ENCODE data around the gene HERC5.
"Not testable (repeated sequence)": the region's sequence is repeated elsewhere in the genome, so short reads cannot be mapped to it uniquely, and the experiment has no call there.

Gene HERC5

GRCh38 chr4:88456670-88457306 is at the start of gene HERC5:
TSS of gene HERC5 (plus strand) at chr4:88457119. CDS start at chr4:88457270, 151 bp downstream.
- peak; percentile 68 to 91 for DNase-seq

DNA sequence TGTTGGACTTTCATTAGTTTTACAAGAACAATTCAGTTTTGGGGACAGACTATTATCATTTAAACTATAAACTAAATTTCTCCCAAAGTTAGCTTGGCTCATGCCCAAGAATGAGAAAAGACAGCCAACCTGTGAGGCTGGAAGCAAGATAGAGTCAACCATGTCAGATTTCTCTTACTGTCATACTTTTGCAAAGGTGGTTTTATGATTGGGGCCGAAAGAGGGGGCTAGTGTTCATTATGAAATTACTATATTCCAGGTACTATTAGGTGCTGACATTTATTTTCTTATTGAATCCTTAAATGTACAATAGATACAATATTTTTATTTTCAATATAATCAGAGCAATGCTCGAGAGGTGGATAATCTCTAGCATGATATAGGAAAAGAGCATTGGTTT is 47.7 kb upstream of the HERC5 start:
- no peak for DNase-seq

- no peak for DNase-seq
Measured at GRCh38 chr4:88409789-88410188, 47.1 kb upstream of the HERC5 start.

GRCh38 chr4:88411491-88412096 is 45.3 kb upstream of the HERC5 start:
- DNase-seq, result no peak

DNA sequence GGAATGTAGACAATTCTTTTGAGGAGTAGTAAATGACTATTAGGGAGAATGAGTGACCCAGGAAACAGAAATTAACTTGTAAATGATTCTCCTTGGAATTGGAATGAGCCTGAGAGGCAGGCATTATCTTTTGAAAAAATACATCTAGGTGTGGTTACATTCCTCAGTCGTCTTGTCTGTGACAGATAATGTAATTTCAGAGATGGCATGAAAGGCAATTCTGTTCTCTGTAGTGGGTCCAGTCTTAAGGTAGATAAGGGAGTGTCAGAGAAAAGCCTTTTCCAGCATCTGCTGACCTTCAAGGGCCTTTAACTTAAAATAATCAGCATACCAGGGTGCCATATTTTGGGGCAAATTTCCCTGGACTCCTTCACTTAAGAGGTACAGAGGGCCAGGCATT is 43.1 kb upstream of the HERC5 start:
- DNase-seq, result no peak

- DNase-seq, result no peak
Measured at GRCh38 chr4:88414755-88415154, 42.2 kb upstream of the HERC5 start.

DNA sequence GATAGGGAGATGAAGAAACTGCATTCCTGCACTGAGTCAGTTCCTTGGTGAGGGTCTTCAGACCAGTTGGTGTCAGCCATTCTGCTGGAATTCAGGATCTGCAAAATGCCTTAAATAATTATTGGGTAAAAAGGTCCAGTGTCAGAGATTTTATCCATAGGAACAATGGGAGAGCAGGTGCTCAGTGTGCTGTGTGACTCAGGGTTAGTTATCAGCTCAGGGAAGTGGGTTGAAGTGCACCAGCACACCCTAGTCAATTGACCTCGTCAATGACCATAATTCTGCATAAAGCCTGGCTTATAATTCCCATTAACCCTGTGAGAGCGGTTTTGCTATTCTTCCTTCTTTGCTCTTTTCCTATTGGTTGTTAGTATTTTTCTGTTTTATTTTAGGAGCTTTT is 40.9 kb upstream of the HERC5 start:
- no peak for DNase-seq

DNA sequence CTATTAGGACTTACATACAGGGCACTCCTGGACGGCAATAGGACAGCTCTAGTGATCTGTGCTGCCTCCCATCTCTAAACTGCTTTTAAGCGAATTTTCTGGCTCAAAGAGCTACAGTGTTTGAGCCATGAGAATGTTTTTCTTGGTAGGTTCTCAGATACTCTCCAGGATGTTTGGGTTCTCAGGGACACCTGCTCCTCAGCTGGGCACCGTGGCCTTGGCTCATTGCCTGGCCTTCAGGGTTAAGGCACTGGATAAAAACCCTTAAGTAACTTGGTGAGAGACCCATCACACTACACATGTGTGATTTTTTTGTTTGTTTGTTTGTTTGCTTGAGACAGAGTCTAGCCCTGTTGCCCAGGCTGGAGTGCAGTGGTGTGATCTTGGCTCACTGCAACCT is 38.5 kb upstream of the HERC5 start:
- DNase-seq, result no peak

GRCh38 chr4:88419874-88420273 is 37.0 kb upstream of the HERC5 start:
- DNase-seq, result no peak

GRCh38 chr4:88420844-88421243 is 36.1 kb upstream of the HERC5 start:
- DNase-seq, result no peak

- DNase-seq, result no peak
Measured at GRCh38 chr4:88422403-88422802, 34.5 kb upstream of the HERC5 start.

GRCh38 chr4:88429401-88429800 is 27.5 kb upstream of the HERC5 start:
- no peak for DNase-seq

DNA sequence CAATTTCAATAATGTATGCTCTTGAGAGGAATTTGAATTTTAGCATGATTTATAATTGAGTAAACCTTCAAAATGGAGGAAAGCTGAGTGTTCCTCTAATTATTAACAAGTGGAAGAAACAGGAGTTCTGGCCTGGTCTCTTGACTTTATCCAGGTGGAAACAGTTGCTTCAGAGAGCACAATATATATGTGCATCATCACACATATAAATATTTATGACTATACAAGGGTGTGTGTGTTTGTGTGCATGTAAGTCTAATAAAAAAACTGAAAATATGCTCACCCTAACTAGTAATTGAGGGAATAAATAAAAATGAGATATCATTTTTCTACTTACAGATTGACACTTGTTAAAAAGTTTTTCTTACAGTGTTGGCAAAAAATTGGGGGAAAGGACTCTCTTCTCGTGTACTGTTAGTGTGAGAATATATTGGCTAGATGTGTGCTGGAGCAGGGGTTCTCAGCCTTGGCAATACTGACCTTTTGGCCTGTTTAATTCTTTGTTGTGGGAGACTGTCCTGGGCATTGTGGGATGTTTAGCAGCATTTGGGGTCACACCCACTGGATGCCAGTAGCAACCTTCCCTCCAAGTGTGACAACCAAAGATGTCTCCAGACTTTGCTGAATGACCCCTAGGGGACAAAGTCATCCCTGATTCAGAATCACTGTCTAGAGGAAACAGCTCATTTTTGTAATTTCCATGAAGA is 20.8 kb upstream of the HERC5 start:
- DNase-seq, result no peak

- not testable (repeated sequence) for DNase-seq
Measured at GRCh38 chr4:88437873-88438272, 19.0 kb upstream of the HERC5 start.

- DNase-seq, result no peak
Measured at GRCh38 chr4:88439161-88439760, 17.7 kb upstream of the HERC5 start.

DNA sequence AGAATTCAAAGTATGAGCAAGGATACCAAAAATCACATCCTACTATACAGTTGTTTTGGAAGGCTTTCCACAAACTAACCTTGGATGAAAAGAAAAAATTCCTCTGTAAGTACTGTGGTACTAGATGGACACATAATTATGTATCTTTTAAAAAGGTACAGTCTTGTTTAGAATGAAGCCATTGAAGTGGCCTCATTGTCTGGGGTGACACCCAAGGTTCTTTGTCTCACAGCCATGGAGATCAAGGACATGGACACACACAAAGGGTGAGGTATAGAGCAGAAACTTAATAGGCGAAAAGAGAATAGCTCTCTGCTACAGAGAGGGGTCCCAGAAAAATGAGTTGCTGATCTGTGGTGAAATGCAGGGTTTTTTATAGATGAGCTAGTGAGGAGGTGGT is 16.8 kb upstream of the HERC5 start:
- DNase-seq, result no peak

DNA sequence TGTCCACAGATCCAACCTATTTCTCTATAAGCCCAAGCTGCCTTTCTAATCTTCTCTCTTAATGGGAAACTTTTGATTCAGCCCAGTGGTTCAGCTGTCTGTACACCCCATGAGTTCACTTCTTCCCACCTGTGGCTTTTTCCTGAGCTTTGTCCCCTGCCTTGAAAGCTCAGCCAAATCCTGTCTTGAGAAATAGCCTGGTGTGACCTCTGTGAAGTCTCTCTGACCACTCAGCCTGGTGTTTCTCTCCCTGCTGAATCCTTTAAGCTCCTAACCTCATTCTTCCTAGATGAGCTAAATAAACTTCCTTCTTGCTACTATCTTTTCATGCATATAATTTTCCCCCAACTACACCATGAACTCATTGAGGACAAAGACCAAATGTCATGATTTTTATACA is 15.2 kb upstream of the HERC5 start:
- DNase-seq, result no peak

DNA sequence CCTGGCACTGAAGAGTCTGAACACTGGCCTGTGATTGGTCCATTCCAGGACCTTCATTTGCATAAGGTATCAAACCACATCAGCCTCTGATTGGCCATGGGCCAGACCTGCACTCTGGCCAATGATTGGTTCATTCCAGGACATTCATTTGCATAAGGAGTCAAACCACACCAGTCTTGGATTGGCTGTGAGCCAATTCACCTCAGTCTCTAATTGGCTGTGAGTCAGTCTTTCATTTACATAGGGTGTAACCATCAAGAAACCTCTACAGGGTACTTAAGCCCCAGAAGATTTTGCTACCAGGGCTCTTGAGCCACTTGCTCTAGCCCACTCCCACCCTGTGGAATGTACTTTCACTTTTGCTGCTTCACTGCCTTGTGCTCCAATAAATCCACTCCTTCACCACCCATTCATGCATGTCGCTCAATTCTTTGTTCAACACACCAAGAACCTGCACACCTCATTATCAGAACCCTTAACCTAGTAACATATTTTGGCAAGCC is 14.2 kb upstream of the HERC5 start:
- DNase-seq, result no peak

- DNase-seq, result no peak
Measured at GRCh38 chr4:88443486-88443885, 13.4 kb upstream of the HERC5 start.

DNA sequence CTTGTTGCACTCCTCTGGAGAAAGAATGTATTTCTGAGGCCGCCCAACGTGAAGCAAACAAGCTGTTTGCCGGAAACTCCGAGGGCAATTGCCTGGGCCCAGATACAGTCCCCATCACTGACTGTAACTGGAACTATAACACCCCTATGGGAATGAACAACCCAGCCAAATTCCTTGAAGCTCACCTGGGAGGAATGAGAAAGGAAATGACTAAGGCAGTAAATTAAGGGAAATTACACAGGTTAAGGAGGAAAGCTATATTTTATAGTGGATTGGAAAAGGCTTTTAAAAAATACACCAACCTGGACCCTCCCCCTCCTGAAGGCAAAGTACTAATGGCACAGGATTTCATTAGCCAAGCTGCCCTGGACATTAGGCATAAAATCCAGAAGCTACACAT is 11.7 kb upstream of the HERC5 start:
- no peak for DNase-seq

DNA sequence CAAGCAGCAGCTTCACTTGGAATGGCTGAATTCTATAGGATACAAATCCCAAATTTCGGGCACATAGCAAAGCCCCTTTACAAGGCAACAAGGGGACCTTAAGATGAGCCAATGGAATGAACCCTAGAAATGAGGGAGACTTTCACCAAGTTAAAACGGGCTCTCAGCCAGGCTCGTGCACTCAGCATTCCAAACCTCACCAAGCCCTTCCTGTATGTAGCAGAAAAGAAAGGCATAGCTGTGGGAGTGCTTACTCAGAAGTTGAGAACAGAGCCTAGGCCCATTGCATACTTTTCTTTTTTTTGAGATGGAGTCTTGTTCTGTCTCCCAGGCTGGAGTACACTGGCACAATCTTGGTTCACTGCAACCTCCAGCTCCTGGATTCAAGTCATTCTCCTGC is 10.8 kb upstream of the HERC5 start:
- DNase-seq, result no peak

DNA sequence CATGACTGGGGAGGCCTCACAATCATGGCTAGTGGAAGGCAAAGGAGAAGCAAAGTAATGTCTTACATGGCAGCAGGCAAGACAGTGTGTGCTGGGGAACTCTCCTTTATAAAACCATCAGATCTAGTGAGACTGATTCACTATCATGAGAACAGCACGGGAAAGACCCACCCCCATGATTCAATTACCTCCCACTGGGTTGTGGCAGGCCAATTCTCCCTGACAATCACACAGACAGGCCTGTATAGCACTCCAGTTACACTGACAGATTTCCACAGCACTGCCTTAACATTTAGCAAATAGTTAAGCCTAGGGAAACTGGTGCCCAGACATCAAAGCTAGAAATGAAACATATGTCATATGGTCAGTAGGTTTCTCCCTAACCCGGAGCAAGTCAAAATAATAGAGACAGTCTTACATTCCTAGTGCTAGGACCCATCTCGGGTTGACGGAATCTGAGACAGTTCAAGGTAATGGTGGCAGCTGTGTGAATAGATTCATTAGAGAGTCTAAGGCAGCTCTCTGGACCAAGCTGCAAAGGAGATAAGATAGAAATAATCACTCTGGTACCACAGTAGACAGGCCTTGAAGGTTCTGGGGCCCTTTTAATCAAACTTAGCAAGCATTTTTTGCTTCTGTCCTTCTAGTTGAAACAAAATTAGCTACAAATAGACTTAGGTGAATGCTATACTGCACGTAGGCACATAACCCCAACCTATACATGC is 9.4 kb upstream of the HERC5 start:
- DNase-seq, result no peak

GRCh38 chr4:88448211-88448765 is 8.6 kb upstream of the HERC5 start:
- not testable (repeated sequence) for DNase-seq
